Liver (tissue), 9 donors: Measurements from ENCODE around the gene FOXO6. TPM values are rescaled to one million over a fixed set of nuclear protein-coding genes. Genes with fewer than 3 reads are reported as not detected.

Source experiments
- DNase-seq: peaks from one replicate; pipeline ENCODE4 v3.0.0-alpha.2; 2017; ENCODE audit warnings: low spot score
- H3K27ac ChIP-seq, 2 donors: one replicate each; pipeline ENCODE4 v1.7.0; 2013; ENCODE audit warnings: inconsistent platforms in 2 of 2, low read length in 2 of 2, control low read depth in 1 of 2, low read depth in 1 of 2, mild to moderate bottlenecking in 1 of 2
- H3K27me3 ChIP-seq, 4 donors: one replicate each; pipeline versions ENCODE4 v1.6.1 to v1.7.0; 2013; ENCODE audit warnings: low read length in 3 of 4, inconsistent platforms in 1 of 4, mild to moderate bottlenecking in 1 of 4, moderate library complexity in 1 of 4; ENCODE audit not compliant: control insufficient read depth in 4 of 4, insufficient read depth in 4 of 4
- H3K36me3 ChIP-seq, 4 donors: one replicate each; pipeline versions ENCODE4 v1.6.1 to v1.7.0; 2013; ENCODE audit warnings: low read length in 3 of 4, mild to moderate bottlenecking in 3 of 4, low read depth in 1 of 4, moderate library complexity in 1 of 4; ENCODE audit not compliant: control insufficient read depth in 4 of 4, insufficient read depth in 3 of 4
- H3K4me1 ChIP-seq, 4 donors: one replicate each; pipeline versions ENCODE4 v1.6.1 to v1.7.0; 2013; ENCODE audit warnings: low read length in 3 of 4, mild to moderate bottlenecking in 3 of 4, moderate library complexity in 1 of 4; ENCODE audit not compliant: control insufficient read depth in 4 of 4, insufficient read depth in 4 of 4
- H3K4me3 ChIP-seq, 3 donors: one replicate each; pipeline versions ENCODE4 v1.6.1 to v1.7.0; 2013; ENCODE audit warnings: low read length in 3 of 3, control low read depth in 1 of 3, low read depth in 1 of 3, mild to moderate bottlenecking in 1 of 3
- H3K9ac ChIP-seq, 2 donors: one replicate each; pipeline ENCODE4 v1.7.0; 2013; ENCODE audit warnings: low read length in 2 of 2, mild to moderate bottlenecking in 2 of 2, moderate library complexity in 2 of 2, control low read depth in 1 of 2, low read depth in 1 of 2
- H3K9me3 ChIP-seq, 4 donors: one replicate each; pipeline versions ENCODE4 v1.6.1 to v1.7.0; 2013; ENCODE audit warnings: low read length in 3 of 4; ENCODE audit not compliant: control insufficient read depth in 4 of 4
- ATF3 ChIP-seq: IDR thresholded peaks from 2 replicates; pipeline ENCODE4 v1.6.1; 2016; ENCODE audit warnings: antibody characterized with exemption
- CTCF ChIP-seq: fragments of 150-350 bp; IDR thresholded peaks from 2 replicates; pipeline ENCODE4 v1.5.1; 2017; ENCODE audit warnings: improper control_type of control experiment, low read depth, low read length; ENCODE audit not compliant: missing input control
- EGR1 ChIP-seq, 2 donors: IDR thresholded peaks; 2 replicates each; pipeline ENCODE4 v1.6.1; 2016 to 2018; ENCODE audit warnings: antibody characterized with exemption in 2 of 2, low read depth in 2 of 2
- FOXA1 ChIP-seq: IDR thresholded peaks from 2 replicates; pipeline ENCODE4 v1.6.1; 2016; ENCODE audit warnings: antibody characterized with exemption
- FOXA2 ChIP-seq: IDR thresholded peaks from 2 replicates; pipeline ENCODE4 v1.6.1; 2016; ENCODE audit warnings: antibody characterized with exemption
- GABPA ChIP-seq, 2 donors: IDR thresholded peaks in 1 of 2; conservative IDR thresholded peaks in 1 of 2; 2 replicates each; pipeline ENCODE4 v1.6.1; 2016; ENCODE audit warnings: antibody characterized with exemption in 2 of 2, mild to moderate bottlenecking in 1 of 2, moderate library complexity in 1 of 2
- HNF4A ChIP-seq, 2 donors: conservative IDR thresholded peaks; 2 replicates each; pipeline ENCODE4 v1.6.1; 2016; ENCODE audit warnings: antibody characterized with exemption in 2 of 2, mild to moderate bottlenecking in 2 of 2
- JUND ChIP-seq, 2 donors: IDR thresholded peaks; 2 replicates each; pipeline ENCODE4 v1.6.1; 2016; ENCODE audit warnings: antibody characterized with exemption in 2 of 2
- MAX ChIP-seq: IDR thresholded peaks from 2 replicates; pipeline ENCODE4 v1.6.1; 2016; ENCODE audit warnings: antibody characterized with exemption
- NR2F2 ChIP-seq: IDR thresholded peaks from 2 replicates; pipeline ENCODE4 v1.6.1; 2016; ENCODE audit warnings: antibody characterized with exemption
- RAD21 ChIP-seq, 2 donors: IDR thresholded peaks; 2 replicates each; pipeline ENCODE4 v1.6.1; 2016; ENCODE audit warnings: antibody characterized with exemption in 2 of 2, mild to moderate bottlenecking in 2 of 2
- REST ChIP-seq: IDR thresholded peaks from 2 replicates; pipeline ENCODE4 v1.6.1; 2016; ENCODE audit warnings: antibody characterized with exemption, mild to moderate bottlenecking
- RXRA ChIP-seq, 2 donors: IDR thresholded peaks; 2 replicates each; pipeline ENCODE4 v1.6.1; 2017 to 2018; ENCODE audit warnings: antibody characterized with exemption in 2 of 2, mild to moderate bottlenecking in 1 of 2
- SP1 ChIP-seq: IDR thresholded peaks from 2 replicates; pipeline ENCODE4 v1.6.1; 2018; ENCODE audit warnings: antibody characterized with exemption, mild to moderate bottlenecking
- ZBTB33 ChIP-seq: IDR thresholded peaks from 2 replicates; pipeline ENCODE4 v1.6.1; 2016; ENCODE audit warnings: antibody characterized with exemption
- WGBS: extraction: QIAGEN DNeasy Blood & Tissue Kit; methylation state at CpG from one replicate; pipeline ENCODE4 v1.1.7; 2013; 5-methylcytosine and 5-hydroxymethylcytosine counted together
- polyA plus RNA-seq, 2 donors: library from polyadenylated mRNA; stranded (reverse) in 1 of 2; unstranded in 1 of 2; fragments of 200-250 nt in 1 of 2; fragments of >200 nt in 1 of 2; fragmentation: Nextera tagmentation in 1 of 2; extraction: Ambion mirVana in 1 of 2; gene quantifications; one replicate each; pipeline versions ENCODE4 v1.2.1 to v1.2.3, GENCODE V29; 2013 to 2015
- total RNA-seq, 2 donors: library from RNA; depleted of rRNA; stranded (reverse); fragments of >200 nt; gene quantifications; one replicate each; pipeline ENCODE4 v1.2.3, GENCODE V29; 2014
- donor health status: healthy.
- donor health status: healthy.
- donor health status: healthy.
- donor health status: healthy.
- donor health status: healthy.

Gene FOXO6
- total and polyA plus RNA-seq, 4 donors = 0.02 to 0.09 (median 0.08) TPM; not detected in 1

- TF ChIP-seq FOXA2 = no peak
- TF ChIP-seq EGR1 (IDR thresholded peaks at IDR 0.05; ENCODE audit: low read depth in 2 of 2) = no peak
- TF ChIP-seq FOXA1 = no peak
- Histone ChIP-seq H3K4me1 (no peaks in the 10 kb centered on the region), H3K4me3 (no peak overlapping the region), H3K9me3 (no peaks in the 10 kb centered on the region), H3K36me3 (no peaks in the 10 kb centered on the region), H3K27ac (no peak overlapping the region), H3K9ac (no peak overlapping the region), H3K27me3 (peaks cover 0 to 7% (median 2%) of the 10 kb centered on the region in 4 donors)
- 41% methylated on average over 8 of the region's 8 CpGs for WGBS
- no peak for DNase-seq
These were observed 51.5 kb downstream of the FOXO6 start for GRCh38 chr1:41412748-41413147.

- no peak overlapping the region for H3K9ac ChIP-seq
- H3K4me1 ChIP-seq = no peaks in the 10 kb centered on the region
- no peak overlapping the region for H3K4me3 ChIP-seq
- H3K9me3 ChIP-seq = no peaks in the 10 kb centered on the region
- H3K27ac ChIP-seq = no peak overlapping the region
- H3K27me3 ChIP-seq = peaks cover 0 to 3% (median 2%) of the 10 kb centered on the region in 4 donors
- 92% methylated on average over 12 of the region's 12 CpGs for WGBS
- no peak for TF ChIP-seq EGR1 (IDR thresholded peaks at IDR 0.05; ENCODE audit: low read depth in 2 of 2)
- no peak for TF ChIP-seq GABPA (IDR thresholded peaks at IDR 0.05 in 1 of 2, conservative IDR thresholded peaks at IDR 0.05 in 1 of 2)
- no peak for TF ChIP-seq JUND (IDR thresholded peaks at IDR 0.05)
- TF ChIP-seq FOXA1 = no peak
- no peak for TF ChIP-seq ATF3
- TF ChIP-seq RAD21 (IDR thresholded peaks at IDR 0.05) = no peak
- no peak for TF ChIP-seq MAX
- no peak for TF ChIP-seq NR2F2
- TF ChIP-seq HNF4A (conservative IDR thresholded peaks at IDR 0.05) = no peak
- no peak for TF ChIP-seq SP1
- no peak for TF ChIP-seq REST
- TF ChIP-seq FOXA2 = no peak
- TF ChIP-seq ZBTB33 = no peak
- TF ChIP-seq RXRA (IDR thresholded peaks at IDR 0.05) = no peak
- no peak for TF ChIP-seq CTCF
- no peak for DNase-seq
- H3K36me3 ChIP-seq = no peaks in the 10 kb centered on the region
These were observed 52.6 kb downstream of the FOXO6 start for GRCh38 chr1:41413748-41414281.
